Measurements from ENCODE around the gene PHACTR1. TPM values are rescaled to one million over a fixed set of nuclear protein-coding genes. Genes with fewer than 3 reads are reported as not detected.

The PHACTR1 gene
- total and polyA plus RNA-seq, 9 of the 15 experiments (the other 6 are each of a cell fraction or from before 2014, with no cell fraction given) = 11.5 to 32.6 (median 22.0) TPM

DNA sequence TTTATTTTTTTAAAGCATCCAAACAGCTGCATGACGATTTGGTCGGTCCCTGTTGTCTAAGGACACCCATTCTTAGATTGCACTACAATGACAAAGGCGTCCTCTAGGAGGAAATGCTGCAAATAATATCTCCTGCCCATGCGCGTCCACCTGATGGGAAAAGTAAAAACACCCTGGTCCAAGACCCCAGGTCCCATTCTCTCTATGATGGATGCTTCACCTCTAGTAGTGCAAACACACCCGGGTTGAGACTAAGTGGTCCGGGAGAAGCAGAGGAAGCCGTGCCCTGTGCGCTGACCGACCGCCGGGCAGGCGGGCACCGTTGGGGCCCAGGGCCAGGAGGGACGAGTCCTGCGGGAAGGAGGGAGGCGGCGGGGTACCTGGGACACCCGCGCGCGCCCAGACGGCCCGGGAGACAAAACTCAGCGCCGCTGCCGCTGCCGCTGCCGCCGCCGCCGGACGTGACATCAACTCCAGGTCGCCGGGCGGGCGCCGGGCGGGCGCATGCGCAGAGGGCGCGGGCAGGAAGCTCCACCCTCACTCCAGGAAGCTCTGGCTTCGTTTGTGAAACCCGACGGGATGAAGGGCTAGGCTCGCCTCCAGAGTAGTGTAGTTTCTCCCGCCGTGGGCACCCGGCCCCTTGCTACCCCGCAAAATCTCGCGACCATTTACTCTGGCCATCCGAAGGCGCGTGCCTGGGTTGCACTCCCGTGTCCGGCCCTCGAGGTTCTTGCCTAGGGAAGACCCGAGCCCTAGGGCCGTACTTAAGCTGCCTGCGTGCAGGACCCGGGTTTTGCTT lies 611.7 kb downstream of the PHACTR1 start, which contains the start of gene TBC1D7 (continued):
- TF ChIP-seq, protein P1, sequence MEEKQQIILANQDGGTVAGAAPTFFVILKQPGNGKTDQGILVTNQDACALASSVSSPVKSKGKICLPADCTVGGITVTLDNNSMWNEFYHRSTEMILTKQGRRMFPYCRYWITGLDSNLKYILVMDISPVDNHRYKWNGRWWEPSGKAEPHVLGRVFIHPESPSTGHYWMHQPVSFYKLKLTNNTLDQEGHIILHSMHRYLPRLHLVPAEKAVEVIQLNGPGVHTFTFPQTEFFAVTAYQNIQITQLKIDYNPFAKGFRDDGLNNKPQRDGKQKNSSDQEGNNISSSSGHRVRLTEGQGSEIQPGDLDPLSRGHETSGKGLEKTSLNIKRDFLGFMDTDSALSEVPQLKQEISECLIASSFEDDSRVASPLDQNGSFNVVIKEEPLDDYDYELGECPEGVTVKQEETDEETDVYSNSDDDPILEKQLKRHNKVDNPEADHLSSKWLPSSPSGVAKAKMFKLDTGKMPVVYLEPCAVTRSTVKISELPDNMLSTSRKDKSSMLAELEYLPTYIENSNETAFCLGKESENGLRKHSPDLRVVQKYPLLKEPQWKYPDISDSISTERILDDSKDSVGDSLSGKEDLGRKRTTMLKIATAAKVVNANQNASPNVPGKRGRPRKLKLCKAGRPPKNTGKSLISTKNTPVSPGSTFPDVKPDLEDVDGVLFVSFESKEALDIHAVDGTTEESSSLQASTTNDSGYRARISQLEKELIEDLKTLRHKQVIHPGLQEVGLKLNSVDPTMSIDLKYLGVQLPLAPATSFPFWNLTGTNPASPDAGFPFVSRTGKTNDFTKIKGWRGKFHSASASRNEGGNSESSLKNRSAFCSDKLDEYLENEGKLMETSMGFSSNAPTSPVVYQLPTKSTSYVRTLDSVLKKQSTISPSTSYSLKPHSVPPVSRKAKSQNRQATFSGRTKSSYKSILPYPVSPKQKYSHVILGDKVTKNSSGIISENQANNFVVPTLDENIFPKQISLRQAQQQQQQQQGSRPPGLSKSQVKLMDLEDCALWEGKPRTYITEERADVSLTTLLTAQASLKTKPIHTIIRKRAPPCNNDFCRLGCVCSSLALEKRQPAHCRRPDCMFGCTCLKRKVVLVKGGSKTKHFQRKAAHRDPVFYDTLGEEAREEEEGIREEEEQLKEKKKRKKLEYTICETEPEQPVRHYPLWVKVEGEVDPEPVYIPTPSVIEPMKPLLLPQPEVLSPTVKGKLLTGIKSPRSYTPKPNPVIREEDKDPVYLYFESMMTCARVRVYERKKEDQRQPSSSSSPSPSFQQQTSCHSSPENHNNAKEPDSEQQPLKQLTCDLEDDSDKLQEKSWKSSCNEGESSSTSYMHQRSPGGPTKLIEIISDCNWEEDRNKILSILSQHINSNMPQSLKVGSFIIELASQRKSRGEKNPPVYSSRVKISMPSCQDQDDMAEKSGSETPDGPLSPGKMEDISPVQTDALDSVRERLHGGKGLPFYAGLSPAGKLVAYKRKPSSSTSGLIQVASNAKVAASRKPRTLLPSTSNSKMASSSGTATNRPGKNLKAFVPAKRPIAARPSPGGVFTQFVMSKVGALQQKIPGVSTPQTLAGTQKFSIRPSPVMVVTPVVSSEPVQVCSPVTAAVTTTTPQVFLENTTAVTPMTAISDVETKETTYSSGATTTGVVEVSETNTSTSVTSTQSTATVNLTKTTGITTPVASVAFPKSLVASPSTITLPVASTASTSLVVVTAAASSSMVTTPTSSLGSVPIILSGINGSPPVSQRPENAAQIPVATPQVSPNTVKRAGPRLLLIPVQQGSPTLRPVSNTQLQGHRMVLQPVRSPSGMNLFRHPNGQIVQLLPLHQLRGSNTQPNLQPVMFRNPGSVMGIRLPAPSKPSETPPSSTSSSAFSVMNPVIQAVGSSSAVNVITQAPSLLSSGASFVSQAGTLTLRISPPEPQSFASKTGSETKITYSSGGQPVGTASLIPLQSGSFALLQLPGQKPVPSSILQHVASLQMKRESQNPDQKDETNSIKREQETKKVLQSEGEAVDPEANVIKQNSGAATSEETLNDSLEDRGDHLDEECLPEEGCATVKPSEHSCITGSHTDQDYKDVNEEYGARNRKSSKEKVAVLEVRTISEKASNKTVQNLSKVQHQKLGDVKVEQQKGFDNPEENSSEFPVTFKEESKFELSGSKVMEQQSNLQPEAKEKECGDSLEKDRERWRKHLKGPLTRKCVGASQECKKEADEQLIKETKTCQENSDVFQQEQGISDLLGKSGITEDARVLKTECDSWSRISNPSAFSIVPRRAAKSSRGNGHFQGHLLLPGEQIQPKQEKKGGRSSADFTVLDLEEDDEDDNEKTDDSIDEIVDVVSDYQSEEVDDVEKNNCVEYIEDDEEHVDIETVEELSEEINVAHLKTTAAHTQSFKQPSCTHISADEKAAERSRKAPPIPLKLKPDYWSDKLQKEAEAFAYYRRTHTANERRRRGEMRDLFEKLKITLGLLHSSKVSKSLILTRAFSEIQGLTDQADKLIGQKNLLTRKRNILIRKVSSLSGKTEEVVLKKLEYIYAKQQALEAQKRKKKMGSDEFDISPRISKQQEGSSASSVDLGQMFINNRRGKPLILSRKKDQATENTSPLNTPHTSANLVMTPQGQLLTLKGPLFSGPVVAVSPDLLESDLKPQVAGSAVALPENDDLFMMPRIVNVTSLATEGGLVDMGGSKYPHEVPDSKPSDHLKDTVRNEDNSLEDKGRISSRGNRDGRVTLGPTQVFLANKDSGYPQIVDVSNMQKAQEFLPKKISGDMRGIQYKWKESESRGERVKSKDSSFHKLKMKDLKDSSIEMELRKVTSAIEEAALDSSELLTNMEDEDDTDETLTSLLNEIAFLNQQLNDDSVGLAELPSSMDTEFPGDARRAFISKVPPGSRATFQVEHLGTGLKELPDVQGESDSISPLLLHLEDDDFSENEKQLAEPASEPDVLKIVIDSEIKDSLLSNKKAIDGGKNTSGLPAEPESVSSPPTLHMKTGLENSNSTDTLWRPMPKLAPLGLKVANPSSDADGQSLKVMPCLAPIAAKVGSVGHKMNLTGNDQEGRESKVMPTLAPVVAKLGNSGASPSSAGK (IDR thresholded peaks at IDR 0.05) = peak; percentile 93
- peak; percentile 51; the same call in 1 of the 2 replicates for TF ChIP-seq NR2C2 (CRISPR knock-in tag; IDR thresholded peaks at IDR 0.05)
- peak; percentile 82 for TF ChIP-seq NR2C2 (tag; IDR thresholded peaks at IDR 0.05)
- peak; percentile 91 for TF ChIP-seq ZFX (CRISPR knock-in tag; IDR thresholded peaks at IDR 0.05)
- TF ChIP-seq, protein P2, sequence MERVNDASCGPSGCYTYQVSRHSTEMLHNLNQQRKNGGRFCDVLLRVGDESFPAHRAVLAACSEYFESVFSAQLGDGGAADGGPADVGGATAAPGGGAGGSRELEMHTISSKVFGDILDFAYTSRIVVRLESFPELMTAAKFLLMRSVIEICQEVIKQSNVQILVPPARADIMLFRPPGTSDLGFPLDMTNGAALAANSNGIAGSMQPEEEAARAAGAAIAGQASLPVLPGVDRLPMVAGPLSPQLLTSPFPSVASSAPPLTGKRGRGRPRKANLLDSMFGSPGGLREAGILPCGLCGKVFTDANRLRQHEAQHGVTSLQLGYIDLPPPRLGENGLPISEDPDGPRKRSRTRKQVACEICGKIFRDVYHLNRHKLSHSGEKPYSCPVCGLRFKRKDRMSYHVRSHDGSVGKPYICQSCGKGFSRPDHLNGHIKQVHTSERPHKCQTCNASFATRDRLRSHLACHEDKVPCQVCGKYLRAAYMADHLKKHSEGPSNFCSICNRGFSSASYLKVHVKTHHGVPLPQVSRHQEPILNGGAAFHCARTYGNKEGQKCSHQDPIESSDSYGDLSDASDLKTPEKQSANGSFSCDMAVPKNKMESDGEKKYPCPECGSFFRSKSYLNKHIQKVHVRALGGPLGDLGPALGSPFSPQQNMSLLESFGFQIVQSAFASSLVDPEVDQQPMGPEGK (CRISPR knock-in tag; IDR thresholded peaks at IDR 0.05; ENCODE audit: borderline replicate concordance) = no peak
- TF ChIP-seq ZBED1 (IDR thresholded peaks at IDR 0.05) = no peak
- TF ChIP-seq GATA2 (CRISPR knock-in tag; IDR thresholded peaks at IDR 0.05) = no peak
- 0 out of 2 replicates have a peak, but pooled peaks have one; percentile 41 for TF ChIP-seq TCF7 (IDR thresholded peaks at IDR 0.05; ENCODE audit: borderline replicate concordance)
- TF ChIP-seq GTF2A2 (tag; IDR thresholded peaks at IDR 0.05) = no peak
- TF ChIP-seq ZNF12 (CRISPR knock-in tag; IDR thresholded peaks at IDR 0.05) = no peak
- TF ChIP-seq PHB2 (IDR thresholded peaks at IDR 0.05; ENCODE audit: low read depth) = no peak
- no peak for TF ChIP-seq FOXA1 (IDR thresholded peaks at IDR 0.05; ENCODE audit: borderline replicate concordance)
- TF ChIP-seq, protein P3, sequence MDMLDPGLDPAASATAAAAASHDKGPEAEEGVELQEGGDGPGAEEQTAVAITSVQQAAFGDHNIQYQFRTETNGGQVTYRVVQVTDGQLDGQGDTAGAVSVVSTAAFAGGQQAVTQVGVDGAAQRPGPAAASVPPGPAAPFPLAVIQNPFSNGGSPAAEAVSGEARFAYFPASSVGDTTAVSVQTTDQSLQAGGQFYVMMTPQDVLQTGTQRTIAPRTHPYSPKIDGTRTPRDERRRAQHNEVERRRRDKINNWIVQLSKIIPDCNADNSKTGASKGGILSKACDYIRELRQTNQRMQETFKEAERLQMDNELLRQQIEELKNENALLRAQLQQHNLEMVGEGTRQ (CRISPR knock-in tag; IDR thresholded peaks at IDR 0.05) = no peak
- TF ChIP-seq HIVEP1 (CRISPR knock-in tag; IDR thresholded peaks at IDR 0.05) = peak; percentile 33; the same call in 1 of the 2 replicates
